Nephron progenitor cell (in vitro differentiated cells): ENCODE results near the gene EXO1.

Experiments used
- DNase-seq: peaks from one replicate; pipeline ENCODE4 v3.0.0; 2021
- H3K27ac Mint-ChIP-seq: 2 replicates; pipeline ENCODE4 v1.8.0; 2021; ENCODE audit warnings: mild to moderate bottlenecking, moderate library complexity, mixed read lengths
- H3K27me3 Mint-ChIP-seq: 2 replicates; pipeline ENCODE4 v1.8.0; 2021; ENCODE audit warnings: mild to moderate bottlenecking, low read depth, mixed read lengths; ENCODE audit not compliant: poor library complexity
- H3K36me3 Mint-ChIP-seq: 2 replicates; pipeline ENCODE4 v1.8.0; 2021; ENCODE audit warnings: low read depth, mixed read lengths
- H3K4me1 Mint-ChIP-seq: 2 replicates; pipeline ENCODE4 v1.8.0; 2021; ENCODE audit warnings: mixed read lengths
- H3K4me3 Mint-ChIP-seq: 2 replicates; pipeline ENCODE4 v1.8.0; 2021; ENCODE audit warnings: mild to moderate bottlenecking, moderate library complexity, mixed read lengths
- H3K9me3 Mint-ChIP-seq: 2 replicates; pipeline ENCODE4 v1.8.0; 2021; ENCODE audit warnings: mild to moderate bottlenecking, moderate library complexity, mixed read lengths
- TF ChIP-seq, protein P1 (sequence below): fragments of 200-600 bp; sonication (generic); IDR thresholded peaks from 2 replicates; pipeline ENCODE4 v1.5.0; 2021; ENCODE audit warnings: antibody characterized with exemption

Gene EXO1

DNA sequence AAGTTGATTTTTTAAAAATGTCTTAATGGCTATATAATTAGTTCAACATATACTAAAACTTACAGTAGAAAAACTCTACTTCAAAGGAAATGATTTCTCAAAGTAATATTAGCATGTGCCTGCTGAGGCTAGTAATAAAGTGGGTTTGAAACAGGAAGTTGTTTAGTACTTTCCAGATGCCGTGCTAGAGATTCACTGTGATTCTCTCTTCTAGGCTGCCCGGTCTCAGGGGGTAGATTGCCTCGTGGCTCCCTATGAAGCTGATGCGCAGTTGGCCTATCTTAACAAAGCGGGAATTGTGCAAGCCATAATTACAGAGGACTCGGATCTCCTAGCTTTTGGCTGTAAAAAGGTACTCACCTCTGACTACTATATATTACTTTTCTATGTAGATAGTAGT lies 9.1 kb downstream of the EXO1 start:
- no peaks in the 10 kb centered on the region for H3K9me3 Mint-ChIP-seq
- H3K4me3 Mint-ChIP-seq = no peak overlapping the region
- DNase-seq = no peak

GRCh38 chr1:241860922-241861321 lies 12.9 kb downstream of the EXO1 start:
- H3K27me3 Mint-ChIP-seq = no peaks in the 10 kb centered on the region
- no peaks in the 10 kb centered on the region for H3K9me3 Mint-ChIP-seq
- H3K36me3 Mint-ChIP-seq = peaks cover 51% of the 10 kb centered on the region
- TF ChIP-seq, protein P1, sequence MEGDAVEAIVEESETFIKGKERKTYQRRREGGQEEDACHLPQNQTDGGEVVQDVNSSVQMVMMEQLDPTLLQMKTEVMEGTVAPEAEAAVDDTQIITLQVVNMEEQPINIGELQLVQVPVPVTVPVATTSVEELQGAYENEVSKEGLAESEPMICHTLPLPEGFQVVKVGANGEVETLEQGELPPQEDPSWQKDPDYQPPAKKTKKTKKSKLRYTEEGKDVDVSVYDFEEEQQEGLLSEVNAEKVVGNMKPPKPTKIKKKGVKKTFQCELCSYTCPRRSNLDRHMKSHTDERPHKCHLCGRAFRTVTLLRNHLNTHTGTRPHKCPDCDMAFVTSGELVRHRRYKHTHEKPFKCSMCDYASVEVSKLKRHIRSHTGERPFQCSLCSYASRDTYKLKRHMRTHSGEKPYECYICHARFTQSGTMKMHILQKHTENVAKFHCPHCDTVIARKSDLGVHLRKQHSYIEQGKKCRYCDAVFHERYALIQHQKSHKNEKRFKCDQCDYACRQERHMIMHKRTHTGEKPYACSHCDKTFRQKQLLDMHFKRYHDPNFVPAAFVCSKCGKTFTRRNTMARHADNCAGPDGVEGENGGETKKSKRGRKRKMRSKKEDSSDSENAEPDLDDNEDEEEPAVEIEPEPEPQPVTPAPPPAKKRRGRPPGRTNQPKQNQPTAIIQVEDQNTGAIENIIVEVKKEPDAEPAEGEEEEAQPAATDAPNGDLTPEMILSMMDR = no peak
- H3K4me1 Mint-ChIP-seq = no peaks in the 10 kb centered on the region
- H3K4me3 Mint-ChIP-seq = no peak overlapping the region
- DNase-seq = no peak
- no peak overlapping the region for H3K27ac Mint-ChIP-seq

More for the DNA sequence above, 9.1 kb downstream of the EXO1 start:
- no peaks in the 10 kb centered on the region for H3K4me1 Mint-ChIP-seq
- H3K36me3 Mint-ChIP-seq = peaks cover 49% of the 10 kb centered on the region
- TF ChIP-seq, protein P1 = no peak
- H3K27ac Mint-ChIP-seq = no peak overlapping the region
- H3K27me3 Mint-ChIP-seq = no peaks in the 10 kb centered on the region

- Mint-ChIP-seq H3K4me1 (no peaks in the 10 kb centered on the region), H3K36me3 (peaks cover 71% of the 10 kb centered on the region), H3K4me3 (no peak overlapping the region), H3K9me3 (no peaks in the 10 kb centered on the region), H3K27ac (no peak overlapping the region), H3K27me3 (peaks cover 2% of the 10 kb centered on the region)
- DNase-seq = no peak
- TF ChIP-seq, protein P1 = no peak
These were observed 21.0 kb downstream of the EXO1 start for GRCh38 chr1:241869022-241869421.

GRCh38 chr1:241870336-241870735 lies 22.3 kb downstream of the EXO1 start:
- TF ChIP-seq, protein P1 = no peak
- no peaks in the 10 kb centered on the region for H3K4me1 Mint-ChIP-seq
- DNase-seq = no peak
- no peaks in the 10 kb centered on the region for H3K9me3 Mint-ChIP-seq
- peaks cover 2% of the 10 kb centered on the region for H3K27me3 Mint-ChIP-seq
- no peak overlapping the region for H3K4me3 Mint-ChIP-seq
- H3K27ac Mint-ChIP-seq = no peak overlapping the region
- peaks cover 65% of the 10 kb centered on the region for H3K36me3 Mint-ChIP-seq

DNA sequence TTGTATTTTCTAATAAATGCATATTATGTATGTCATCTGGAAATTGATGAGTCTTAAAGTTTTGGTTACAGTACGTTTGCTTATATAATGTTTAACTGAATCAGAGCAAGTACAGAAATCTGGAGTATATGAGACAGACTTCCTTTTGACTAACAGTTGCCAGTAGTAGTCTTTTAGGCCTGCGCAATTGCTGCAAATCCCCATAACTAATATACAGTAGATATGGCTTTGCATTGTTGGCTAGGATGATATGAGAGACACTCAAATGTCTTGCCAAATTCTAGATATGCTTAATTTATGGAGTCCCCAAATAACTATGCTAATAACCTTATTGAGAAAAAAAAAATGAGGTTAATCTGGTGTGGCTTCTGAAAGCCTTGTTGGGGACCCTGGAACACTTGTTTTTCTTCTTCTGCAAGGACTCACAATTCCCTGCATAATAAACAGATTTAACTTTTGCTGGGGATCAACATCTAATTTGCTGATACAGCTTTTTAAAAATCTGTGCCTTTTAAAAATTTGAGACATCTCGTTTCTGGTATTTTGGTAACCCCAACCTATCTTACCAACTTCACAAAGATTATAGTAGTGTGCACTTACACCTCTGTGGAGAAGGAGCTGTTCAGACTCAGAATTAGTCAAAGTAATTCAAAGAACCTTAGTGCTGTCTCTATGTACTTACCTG lies 22.9 kb downstream of the EXO1 start:
- no peaks in the 10 kb centered on the region for H3K9me3 Mint-ChIP-seq
- no peak overlapping the region for H3K4me3 Mint-ChIP-seq

More for the DNA sequence above, 22.9 kb downstream of the EXO1 start:
- TF ChIP-seq, protein P1 = no peak
- Mint-ChIP-seq H3K27me3 (peaks cover 2% of the 10 kb centered on the region), H3K36me3 (peaks cover 60% of the 10 kb centered on the region), H3K4me1 (no peaks in the 10 kb centered on the region), H3K27ac (no peak overlapping the region)
- no peak for DNase-seq
